ENCODE data around the gene C12orf76.
"Not testable (repeated sequence)": the region's sequence is repeated elsewhere in the genome, so short reads cannot be mapped to it uniquely, and the experiment has no call there.

C12orf76 gene, protein sequence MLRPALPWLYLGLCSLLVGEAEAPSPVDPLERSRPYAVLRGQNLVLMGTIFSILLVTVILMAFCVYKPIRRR

GRCh38 chr12:110048242-110049027 lies at the start of gene C12orf76:
Gene C12orf76, minus strand, starts transcription at chr12:110048522. Its CDS starts 27 bp downstream, at chr12:110048495.
- DNase-seq: peak; percentile 91

GRCh38 chr12:110093631-110094311 lies 45.4 kb upstream of the C12orf76 start:
- DNase-seq: no peak

DNA sequence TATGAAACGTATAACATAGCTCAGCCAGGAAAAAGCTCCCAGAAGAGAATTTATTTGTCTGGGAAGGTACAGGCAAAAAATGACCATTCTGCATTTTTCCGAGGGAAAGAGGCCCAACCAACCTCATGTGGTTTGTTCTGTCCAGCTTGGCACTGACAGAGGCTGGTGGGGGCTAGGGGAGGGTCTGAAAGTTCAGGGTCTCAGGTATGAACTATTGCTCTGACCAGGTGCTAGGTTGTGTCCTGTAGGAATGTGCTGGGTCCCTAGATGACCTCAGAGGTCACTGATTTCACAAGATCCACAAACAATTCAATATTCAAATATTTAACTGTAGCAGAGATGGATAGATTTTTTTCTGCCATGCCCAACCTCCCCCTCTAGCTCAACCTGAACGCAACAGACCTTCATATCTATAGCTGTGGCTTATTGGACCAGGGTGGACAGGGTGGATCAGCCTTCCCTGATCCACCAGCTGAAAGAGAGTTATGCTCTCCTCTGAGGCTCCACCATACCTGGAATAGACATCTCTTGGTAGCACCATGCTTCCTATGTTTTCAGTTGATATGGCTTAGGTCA lies 42.9 kb upstream of the C12orf76 start:
- no peak for DNase-seq

DNA sequence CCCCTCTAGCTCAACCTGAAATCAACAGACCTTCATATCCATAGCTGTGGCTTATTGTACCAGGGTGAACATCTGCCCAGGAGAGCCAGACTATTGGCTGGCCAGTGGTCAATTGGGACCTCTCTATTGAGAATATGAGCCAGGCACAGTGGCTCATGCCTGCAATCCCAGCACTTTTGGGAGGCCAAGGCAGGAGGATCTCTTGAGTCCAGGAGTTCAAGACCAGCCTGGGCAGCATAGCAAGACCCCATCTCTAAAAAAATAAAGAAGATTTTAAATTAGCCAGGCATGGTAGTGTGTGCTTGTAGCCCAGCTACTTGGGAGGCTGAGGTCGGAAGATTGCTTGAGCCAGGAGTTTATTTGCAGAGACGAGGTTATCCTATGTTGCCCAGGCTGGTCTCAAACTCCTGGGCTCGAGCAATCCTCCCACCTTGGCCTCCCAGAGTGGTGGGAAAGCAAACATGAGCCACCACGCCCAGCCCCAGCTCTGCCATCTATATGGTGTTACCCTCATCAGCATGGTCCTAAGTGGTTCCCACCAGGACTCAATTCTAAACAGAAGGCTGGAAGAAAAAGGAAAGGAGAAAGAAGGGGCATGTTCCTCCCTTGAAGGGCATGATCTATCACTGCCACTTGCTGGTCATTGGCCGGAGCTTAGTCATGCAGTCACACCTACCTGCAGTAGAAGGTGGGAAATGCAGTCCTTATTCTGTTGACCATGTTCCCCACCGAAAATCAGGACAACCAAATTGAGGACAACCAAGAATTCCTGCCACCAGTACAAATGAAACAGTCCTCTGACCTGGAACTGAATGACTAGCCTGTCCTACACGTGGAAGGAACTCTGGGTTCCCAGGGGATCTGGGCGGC lies 42.2 kb upstream of the C12orf76 start:
- no peak for DNase-seq

DNA sequence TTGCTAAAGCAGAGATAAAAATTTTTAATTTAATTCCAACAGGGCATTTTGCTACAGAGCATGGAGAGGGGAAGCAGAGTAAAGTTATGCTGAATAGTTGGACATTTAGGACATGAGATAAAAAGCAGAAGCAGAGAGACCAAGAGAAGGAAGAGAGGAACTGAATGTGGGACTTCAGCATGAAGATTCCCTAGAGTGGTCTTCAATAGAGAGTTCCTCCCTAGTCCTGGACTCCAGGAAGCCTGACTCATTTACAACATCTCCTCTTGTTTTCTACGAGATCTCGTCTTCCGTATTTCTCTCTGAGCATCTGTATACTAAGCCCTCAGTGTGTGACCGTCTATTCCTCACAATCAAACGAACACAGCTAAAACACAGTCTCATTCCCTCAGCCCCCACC lies 40.6 kb upstream of the C12orf76 start:
- no peak for DNase-seq

- DNase-seq: not testable (repeated sequence)
Observed at GRCh38 chr12:110088216-110088615, 39.9 kb upstream of the C12orf76 start.

- DNase-seq: no peak
Observed at GRCh38 chr12:110084314-110085015, 36.1 kb upstream of the C12orf76 start.

DNA sequence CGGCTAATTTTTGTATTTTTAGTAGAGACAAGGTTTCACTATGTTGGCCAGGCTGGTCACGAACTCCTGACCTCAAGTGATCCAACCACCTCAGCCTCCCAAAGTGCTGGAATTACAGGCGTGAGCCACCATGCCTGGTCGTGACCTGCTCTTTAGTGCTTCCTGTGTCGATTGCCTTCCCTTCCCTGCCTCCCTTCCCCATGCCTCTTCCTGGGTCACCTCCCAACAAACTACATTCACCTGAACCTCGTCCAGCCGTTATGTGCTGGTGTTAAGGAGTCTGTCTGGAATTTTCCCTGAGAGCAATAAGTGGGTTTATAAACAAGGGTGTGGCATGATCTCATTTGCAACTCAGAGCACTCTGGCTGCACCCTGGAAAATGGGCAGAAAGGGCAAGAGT lies 32.1 kb upstream of the C12orf76 start:
- DNase-seq: no peak

DNA sequence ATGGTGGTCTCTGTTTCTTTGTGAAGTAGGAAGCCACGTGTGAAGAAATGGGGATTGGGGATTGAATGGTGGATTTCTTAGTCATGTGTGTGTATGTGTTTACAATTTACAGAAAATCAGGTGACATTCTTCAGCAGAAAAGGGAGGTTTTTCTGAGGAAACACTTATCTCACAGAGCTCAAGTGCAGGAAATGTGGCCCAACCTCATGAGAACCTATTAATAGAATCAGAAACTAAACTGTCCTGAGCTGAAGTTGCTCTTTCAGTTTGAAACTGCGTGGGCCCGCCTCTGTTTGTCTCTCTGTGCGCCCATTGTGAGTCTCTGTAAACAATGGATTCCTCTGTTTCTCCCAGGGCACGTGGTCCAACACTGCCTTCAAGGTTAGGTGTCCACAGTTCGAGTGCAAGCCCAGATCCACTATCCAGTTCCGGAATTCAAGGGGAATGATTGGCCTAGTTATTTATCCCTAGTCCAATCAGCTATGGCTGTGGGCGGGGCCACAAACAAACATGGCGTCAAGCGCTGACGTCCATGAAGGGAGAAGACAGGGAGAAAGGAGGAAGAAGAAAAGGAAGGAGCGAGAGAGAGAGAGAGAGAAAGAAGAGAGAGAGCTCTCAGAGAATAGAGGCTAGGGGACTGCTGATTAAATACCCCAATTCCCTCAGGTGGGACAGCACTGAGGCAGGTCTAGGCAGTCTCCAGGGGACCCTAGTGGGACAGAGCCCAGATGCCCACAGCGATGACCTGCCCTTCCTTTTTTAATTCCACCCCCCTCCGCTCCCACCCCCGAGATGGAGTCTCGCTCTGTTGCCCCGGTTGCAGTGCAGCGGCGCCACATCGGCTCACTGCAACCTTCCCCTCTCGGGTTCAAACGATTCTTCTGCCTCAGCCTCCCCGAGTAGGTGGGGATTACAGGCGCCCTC lies 31.4 kb upstream of the C12orf76 start:
- peak; percentile 85 for DNase-seq

- DNase-seq: no peak
Observed at GRCh38 chr12:110077800-110078199, 29.5 kb upstream of the C12orf76 start.

DNA sequence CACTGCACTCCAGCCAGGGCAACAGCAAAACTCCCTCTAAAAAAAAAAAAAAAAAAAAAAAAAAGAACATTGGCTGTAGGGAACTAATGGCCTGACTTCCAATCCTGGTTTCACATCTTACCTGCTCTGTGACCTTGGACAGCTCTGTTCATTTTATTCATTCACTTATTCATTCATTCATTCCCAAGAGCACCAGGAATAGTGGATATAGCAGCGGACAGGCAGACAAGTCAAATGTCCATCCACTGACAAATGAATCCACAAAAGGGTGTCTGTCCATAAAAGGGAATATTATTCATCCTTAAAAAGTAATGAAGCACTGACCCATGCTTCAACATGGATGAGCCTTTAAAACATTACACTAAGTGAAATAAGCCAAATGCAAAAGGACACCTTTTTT lies 27.6 kb upstream of the C12orf76 start:
- DNase-seq: no peak

GRCh38 chr12:110074089-110074488 lies 25.8 kb upstream of the C12orf76 start:
- no peak for DNase-seq

DNA sequence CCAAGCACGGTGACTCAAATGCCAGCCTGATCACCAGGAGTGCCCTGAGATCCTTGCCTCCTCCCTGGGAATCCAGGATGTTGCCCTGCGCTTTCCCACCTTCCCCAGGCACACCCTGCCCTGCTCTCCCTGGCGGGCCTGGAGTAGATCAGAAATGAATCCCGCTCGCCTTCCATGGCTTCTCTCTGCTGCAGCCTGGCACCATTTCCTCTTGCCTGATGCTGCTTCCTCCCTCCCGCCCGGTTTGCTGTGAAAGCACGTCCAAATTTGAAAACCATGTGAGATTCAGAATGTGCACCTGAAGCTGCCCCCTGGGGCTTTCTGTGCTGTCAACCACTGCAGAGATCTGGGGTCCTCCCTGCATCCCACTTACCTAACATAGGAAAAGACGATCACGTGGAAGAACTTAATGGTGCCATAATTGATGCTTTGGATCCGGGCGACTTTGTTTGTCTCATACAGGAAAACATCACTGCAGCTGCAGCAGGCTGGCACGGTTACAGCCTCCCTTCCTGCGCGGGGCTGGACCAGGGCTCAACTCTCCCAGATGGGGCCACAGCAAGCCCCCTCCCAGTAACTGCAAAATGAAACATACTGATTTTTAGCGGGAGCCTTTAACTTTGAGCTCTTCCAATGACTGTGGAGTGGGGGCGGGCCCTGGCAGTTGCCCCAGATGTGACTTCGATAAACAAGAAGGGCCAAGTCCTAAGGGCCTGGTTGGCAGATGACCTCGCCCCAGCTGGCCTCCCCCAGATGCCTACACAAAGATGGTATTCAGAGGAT lies 24.9 kb upstream of the C12orf76 start:
- DNase-seq: no peak

DNA sequence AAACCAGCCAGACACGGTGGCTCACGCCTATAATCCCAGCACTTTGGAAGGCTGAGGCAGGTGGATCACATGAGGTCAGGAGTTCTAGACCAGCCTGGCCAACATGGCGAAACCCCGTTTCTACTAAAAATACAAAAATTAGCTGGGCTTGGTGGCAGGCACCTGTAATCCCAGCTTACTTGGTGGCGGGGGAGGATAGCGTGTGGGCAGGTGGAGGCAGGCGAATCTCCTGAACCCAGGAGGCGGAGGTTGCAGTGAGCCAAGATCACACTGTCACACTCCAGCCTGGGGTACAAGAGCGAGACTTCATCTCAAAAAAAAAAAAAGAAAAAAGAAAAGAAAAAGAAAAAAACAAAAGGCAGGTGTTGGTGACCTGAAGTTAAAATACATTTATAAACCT lies 24.3 kb upstream of the C12orf76 start:
- not testable (repeated sequence) for DNase-seq

- DNase-seq: no peak
Observed at GRCh38 chr12:110071967-110072366, 23.6 kb upstream of the C12orf76 start.

DNA sequence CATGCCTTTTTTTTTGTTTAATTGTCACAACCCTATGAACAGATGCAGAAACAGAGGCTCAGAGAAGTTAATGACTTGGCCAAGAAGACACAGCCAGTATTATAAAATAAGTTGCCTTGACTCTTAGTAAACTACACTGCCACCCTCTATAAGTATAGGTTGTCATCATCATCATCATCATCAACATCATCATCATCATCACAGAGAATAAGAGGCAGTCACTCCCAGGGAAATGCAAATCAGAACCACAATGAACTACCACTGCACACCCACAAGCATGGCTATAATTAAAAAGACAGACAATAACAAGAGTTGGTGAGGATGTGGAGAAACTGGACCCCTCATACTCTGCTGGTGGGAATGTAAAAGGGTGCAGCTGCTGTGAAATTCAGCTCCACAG lies 23.2 kb upstream of the C12orf76 start:
- no peak for DNase-seq

- no peak for DNase-seq
Observed at GRCh38 chr12:110068654-110069053, 20.3 kb upstream of the C12orf76 start.

DNA sequence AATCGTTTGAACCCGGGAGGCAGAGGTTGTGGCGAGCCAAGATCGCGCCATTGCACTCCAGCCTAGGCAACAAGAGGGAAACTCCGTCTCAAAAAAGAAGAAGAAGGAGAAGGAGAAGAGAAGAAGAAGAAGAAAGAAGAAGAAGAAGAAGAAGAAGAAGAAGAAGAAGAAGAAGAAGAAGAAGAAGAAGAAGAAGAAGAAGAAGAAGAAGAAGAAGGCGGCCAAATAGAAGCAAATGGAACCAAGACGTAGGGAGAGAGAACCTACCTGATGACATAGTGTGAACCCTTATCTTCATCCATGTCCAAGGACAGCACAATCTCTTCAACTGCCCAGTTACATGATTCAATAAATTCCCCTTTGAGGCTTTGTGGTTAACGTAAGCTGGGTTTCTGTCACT lies 19.8 kb upstream of the C12orf76 start:
- DNase-seq: not testable (repeated sequence)

DNA sequence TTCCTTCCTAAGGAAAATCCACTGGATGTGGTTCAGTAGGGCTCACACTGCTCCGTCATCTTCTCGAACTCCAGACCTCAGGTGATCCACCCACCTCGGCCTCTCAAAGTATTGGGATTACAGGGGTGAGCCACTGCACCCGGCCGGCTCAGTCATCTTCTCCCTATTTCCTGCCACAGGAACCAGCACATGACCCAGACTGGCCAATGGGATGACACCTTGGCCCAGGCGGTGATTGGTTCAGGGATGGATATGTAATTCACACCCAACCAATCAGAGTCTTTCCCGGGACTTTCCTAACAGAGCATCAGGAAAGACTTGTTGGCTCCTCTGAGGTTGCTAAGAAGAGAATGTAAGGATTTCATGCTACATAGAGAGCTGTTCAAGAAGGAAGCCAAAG lies 19.2 kb upstream of the C12orf76 start:
- no peak for DNase-seq

- DNase-seq: no peak
Observed at GRCh38 chr12:110065540-110065939, 17.2 kb upstream of the C12orf76 start.

Measured in CD4-positive, alpha-beta T cell treated with Interferon gamma for 1 hour (primary cell).